NCI-H2171 treated with DMSO at 0.1 percent for 48 hours (cell line): ENCODE measurements around the gene ANKLE2.
"Not testable (repeated sequence)": the region's sequence is repeated elsewhere in the genome, so short reads cannot be mapped to it uniquely, and the experiment has no call there.

Experiments
- DNase-seq: peaks from one replicate; lab custom pipeline; 2025; lab: John Stamatoyannopoulos, UW

Gene ANKLE2

DNA sequence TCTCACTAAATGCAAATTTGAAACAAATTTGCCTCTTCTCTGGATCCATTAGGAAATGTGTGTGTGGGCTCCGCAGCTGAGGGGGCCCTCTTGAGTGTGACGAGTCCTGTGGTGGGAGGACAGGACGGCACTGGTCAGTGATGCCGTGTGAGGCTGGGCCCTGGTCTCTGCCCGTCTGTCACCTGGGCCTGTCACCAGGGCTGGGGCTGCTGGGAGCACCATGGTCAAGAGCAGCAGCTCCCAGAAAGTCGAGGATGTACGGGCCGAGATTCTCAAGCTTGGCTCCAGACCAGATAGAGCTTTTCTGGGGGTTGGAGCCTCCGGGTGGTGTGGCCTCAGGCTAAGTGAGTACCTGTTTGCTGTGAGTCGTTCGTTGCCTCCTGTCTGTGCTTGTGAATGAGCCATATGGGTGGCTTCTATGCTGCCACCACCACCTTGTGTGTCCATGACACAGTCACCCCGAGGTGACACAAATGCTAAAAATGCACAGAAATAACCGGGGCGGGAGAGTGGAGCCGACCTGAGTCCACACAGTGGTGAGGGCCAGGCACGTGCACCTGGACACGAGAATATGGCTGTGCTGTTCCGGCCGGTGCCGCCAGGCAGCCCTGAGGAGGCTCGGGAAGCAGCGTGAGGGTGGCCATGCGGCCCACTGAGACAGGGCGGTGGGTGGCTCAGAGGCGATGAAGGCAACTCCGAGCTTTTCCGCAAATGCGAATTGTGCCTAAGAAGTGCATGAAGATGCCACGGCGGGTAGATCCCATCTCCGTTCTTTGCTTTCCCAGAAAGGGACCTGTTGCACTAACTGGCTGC lies 42.3 kb downstream of the ANKLE2 start:
- DNase-seq = no peak

DNA sequence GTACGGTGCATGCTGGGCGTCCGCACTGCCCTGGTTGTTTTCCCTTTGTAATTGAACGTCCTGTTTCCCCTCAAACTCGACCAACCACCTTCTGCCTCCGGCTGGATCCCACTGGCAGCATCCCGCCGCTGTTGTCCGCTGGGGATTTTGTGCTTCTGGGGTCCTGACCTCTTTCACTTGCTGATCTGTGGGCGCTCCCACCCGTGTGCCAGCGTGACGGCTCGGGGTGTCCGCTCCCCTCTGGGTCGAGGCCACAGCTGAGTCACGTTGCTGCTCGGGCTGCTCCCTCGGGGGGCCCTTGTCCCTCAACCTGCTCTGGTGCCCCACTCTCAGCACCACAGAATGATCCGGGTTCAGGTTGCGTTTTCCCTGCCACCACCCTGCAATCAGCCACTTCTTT lies 43.0 kb downstream of the ANKLE2 start:
- DNase-seq = no peak

DNA sequence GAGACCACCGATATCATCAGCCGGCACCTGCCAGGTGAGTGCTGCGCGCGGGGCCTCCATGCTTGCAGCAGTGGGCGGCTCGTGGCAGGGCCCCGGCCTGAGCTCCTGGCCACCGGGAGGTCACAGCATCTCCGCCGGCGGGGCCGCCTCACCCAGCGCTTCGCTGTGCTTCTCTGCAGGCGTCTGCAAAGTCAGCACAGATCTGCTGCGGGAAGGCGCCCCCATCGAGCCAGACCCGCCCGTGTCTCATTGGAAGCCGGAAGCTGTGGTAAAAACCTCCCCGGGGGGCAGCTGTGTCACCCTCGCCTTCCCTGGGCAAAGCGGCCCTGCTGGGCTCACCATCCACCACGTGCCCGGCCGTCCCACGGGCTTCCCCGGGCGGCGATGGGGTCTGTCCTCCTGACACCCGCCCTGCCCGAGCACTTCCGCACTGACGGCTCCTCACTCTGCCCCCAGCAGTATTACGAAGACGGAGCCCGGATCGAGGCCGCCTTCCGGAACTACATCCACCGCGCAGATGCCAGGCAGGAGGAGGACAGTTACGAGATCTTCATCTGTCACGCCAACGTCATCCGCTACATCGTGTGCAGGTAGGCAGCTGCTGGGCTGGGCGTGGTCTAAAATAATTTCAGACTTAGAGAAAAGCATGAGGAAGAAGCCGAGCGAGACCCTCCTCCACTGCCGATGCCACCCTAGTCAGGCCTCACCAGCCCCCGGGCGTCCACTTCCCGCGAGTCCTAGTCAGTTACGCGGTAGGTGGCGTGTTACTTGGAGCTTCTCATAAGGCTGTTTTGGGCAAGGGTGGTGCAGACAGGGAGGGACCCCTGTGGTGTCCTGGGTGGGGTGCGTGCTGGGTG lies 43.9 kb downstream of the ANKLE2 start:
- no peak for DNase-seq

DNA sequence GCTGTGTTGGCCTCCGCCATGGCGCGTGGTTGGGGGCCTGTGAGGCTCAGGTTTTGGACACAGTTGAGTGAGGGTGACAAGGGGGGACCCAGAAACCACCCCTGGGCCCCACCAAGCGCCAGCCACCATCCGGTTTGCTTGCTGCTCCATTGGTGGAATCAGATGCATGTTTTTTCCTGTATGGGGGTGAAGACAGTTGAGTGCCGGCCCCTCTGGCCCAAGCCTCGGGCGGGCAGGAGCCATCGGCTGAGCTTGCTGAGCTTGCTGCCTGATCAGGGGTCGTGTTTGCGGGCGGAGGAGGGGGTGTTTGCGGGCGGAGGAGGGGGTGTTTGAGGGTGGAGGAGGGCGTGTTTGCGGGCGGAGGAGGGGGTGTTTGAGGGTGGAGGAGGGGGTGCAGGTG lies 44.6 kb downstream of the ANKLE2 start:
- DNase-seq = no peak

DNA sequence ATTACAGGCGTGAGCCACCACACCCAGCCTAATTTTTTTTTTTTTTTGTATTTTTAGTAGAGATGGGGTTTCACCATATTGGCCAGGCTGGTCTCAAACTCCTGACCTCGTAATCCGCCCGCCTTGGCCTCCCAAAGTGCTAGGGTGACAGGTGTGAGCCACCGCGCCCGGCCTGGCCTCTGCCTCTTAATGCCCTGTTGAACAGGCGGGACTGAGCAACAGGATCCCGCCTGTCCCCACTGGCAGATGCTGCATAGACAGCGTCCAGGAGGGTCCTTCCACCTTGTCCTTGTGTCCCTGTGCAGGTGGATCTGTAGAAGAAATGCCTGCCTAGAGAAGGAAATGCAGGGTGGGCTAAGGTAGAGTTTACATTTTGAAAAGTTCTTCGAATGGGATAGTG lies 45.3 kb downstream of the ANKLE2 start:
- DNase-seq = no peak

DNA sequence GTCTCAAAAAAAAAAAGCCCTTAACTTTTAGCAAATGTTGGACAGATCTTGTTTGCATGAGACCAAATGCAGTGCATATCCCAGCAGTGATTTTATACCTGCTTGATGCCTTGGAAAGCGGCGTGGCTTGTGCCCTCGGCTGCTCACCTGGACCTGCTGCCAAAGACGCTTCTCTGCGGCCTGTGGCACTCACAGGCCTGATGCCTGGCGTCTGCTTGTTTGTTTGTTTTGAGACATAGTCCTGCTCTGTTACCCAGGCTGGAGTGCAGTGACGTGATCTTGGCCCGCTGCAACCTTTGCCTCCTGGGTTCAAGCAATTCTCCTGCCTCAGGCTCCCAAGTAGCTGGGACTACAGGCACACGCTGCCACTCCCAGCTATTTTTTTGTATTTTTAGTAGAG lies 45.8 kb downstream of the ANKLE2 start:
- DNase-seq = no peak

DNA sequence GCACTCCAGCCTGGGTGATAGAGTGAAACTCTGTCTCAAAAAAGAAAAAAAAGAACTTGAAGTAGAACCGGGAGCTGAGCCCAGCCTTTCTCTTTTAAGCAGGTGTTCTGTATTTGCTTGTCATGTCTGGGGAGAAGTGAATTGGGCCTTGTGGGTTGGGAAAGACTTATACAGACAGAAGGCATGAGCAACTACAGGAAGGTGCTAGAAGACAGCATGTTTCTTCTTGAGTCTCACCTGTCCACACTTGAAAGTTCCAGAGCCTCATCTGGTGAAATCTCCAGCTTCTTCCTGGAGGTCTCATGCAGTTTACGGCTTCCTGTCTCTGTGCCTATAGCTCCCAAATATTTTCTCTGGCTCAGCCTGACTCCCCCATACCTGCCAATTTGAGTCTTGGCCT lies 48.5 kb downstream of the ANKLE2 start:
- no peak for DNase-seq

DNA sequence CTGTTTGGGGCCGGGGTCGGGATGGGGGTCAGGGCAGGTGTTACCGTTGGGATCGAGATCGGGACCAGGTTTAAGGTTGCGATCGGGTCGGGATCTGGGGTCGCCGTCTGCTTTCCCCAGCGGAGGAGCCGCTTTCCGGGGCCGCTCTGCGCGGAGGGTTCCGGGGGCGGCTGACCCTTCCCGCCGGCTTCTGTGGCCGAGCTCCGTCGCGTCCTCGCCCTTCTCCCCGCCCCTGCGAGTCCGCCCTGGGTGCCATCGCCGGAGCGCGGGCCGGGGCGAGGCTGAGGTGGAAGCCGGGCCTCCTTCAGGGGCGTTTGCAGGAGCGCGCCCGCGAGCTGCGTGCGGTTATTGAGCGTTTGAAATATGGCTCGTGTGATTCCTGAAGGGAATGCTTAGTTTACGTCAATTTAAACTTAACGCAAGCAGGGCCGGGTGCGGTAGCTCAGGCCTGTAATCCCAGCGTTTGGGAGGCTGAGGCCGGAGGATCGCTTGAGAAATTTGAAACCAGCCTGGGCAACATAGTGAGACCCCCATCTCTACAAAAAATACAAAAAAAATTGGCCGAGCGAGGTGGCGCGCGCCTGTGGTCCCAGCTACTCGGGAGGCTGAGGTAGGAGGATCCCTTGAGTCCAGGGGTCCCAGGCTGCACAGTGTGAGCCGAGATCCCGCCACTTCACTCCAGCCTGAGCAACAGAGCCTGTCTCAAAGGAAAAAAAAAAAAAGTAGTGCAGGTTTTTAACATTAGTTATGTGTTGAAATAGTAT lies 50.4 kb downstream of the ANKLE2 start:
- no peak for DNase-seq

DNA sequence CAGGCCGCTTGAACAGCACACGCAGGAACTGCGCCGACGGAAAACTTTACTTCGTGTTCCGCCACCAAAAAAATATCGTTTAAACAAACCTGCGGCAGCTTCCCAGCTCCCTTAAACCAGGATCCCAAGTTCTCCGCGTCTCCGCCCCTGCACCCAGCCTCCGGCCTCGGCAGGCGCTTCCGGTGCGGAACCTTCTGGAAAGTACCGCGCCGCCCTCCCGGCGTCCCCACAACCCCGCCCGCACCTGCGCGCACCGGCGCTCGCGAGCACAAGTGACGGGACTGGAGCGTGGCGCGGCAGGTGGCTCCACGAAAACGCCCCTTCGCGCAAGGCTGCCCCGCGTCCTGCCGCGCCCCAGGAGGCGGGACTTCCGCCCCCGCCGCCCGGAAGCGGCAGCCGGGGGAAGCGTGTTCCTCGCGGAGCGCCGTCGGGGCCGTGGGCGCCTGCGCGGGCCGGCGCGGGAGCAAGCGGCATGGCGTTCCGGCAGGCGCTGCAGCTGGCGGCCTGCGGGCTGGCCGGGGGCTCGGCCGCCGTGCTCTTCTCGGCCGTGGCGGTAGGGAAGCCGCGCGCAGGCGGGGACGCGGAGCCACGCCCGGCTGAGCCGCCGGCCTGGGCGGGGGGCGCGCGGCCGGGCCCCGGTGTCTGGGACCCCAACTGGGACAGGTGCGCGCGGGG lies 51.1 kb downstream of the ANKLE2 start, which contains the start of gene PGAM5:
TSS of gene PGAM5 (plus strand) at position 438 of the 675 bp plus-strand sequence. CDS start at position 473, 35 bp downstream.
- DNase-seq = peak; percentile 90

DNA sequence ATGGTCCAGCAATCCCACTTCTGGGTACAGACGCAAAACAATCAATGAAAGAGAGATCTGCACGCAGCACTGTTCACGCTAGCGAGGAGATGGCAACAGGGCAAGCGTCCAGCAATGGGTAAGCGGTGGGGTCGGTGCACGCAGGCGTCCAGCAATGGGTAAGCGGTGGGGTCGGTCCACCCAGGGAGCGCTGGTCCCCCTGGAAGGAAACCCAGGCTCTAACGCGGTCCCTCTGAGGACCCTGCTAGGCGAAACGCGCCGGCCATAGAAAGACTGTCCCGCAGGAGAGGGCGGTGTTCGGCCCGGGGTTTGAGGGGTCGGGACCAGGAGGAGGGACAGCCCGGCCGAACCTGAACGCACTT lies 51.6 kb downstream of the ANKLE2 start:
- DNase-seq = no peak

DNA sequence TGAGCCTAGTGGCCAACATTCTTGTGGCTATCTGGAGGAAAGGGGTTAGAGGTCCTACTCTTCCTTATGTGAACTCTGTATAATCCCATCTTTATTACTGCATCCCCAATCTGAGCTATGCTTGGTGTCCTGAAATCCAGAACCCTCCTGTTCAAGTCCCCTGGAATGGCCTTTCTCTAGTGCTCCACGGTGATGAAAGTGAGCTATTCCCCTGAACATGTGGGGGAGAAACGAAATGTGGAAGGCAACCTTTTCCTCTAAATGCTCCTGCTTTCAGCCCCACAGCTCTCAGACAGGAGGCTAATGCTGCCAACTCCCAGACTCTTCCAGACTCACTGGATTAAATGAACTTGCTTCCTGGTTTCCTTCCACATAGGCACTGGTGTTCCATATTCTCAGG lies 53.5 kb downstream of the ANKLE2 start:
- DNase-seq = no peak

DNA sequence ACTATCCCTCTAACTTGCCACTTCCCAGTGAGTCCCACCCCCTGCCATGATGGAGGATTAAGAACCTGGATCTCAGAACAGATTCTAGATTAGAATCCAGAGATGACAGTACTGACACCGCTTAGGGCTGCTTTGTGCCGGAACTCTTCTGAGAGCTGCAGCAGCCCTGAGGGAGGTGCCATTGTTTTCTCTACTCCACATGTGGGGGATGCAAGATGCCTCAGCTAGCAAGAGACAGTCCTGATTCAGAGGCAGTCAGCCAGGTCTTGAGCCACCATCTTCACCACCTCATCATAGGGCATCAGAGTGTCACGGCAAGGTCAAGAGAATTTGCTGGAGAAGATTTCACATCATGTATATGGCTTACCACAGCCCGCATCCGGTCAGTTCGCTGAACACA lies 54.4 kb downstream of the ANKLE2 start:
- DNase-seq = no peak

DNA sequence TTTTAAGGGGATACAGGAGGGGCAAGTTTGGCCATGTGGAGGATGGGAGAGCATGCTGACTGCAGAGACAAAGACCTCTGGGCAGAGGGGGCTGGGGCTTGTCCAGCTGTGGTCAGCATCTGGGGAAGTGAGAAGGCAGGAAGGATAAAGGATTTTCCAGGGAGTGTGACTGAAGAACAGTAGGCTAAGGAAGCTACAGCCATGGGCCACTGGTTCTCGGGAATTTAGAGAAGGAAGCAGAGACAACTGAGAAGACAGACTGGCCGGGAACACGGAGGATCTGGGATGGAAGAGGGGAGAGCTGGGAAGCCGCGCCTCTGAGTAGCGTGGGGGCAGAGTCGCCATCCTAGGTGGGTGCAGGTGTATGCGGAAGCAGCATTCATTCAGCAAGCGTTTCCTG lies 58.0 kb downstream of the ANKLE2 start:
- DNase-seq = no peak

DNA sequence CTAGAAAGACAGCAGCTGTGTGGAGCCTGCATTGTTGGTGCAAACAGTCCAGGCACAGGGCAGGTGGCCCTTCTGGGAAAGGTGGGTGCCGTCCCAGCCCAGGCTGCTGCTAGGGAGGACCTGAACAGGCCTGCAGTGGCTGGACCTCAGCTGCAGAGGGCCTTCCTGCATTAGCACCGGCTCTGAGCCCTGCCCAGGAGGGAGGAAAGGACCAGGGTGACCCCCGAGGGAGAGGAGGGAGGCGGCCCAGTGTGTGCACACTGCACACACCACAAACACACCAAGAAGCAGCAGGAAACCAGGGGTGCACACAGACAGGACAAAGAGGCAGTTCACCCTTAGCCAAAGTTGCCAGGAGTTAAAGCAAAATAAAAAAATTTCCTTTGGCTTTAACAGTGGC lies 59.0 kb downstream of the ANKLE2 start:
- DNase-seq = no peak

DNA sequence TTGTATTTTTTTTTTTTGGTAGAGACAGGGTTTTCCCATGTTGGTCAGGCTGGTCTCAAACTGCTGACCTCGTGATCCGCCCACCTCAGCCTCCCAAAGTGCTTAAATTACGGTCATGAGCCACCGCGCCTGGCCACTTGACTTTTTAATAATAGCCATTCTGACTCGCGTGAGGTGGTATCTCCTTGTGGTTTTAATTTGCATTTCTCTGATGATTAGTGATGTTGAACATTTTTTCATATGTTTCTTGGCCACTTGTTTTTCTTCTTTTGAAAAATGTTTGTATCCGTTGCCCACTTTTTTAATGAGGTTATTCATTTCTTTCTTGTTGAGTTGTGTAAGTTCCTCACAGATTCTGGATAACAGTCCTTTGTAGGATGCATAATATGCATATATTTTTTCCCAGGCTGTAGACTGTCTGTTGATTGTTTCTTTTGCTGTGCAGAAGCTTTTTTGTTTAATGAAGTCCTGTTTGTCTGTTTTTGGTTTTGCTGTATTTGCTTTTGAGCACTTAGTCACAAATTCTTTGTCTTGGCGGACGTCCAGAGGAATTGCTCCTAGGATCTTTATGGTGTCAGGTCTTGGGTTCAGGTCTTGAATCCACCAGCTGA lies 61.3 kb downstream of the ANKLE2 start:
- DNase-seq = no peak

DNA sequence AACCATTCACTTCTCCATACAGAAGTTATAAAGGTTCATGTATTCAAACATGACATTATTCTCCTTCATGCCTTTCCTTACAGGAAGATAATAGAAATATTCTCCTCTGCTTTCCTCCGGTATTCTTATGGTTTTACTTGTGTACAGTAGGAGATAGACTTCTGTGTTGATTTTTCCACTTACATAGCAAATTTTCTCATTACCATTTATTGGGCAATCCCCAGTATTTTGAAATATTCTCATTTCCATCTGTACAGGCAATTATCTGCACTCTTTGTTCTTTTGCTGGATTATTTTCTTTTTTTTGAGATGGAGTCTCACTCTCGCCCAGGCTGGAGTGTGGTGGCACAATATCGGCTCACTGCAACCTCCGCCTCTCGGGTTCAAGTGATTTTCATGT lies 63.3 kb downstream of the ANKLE2 start:
- DNase-seq = no peak

DNA sequence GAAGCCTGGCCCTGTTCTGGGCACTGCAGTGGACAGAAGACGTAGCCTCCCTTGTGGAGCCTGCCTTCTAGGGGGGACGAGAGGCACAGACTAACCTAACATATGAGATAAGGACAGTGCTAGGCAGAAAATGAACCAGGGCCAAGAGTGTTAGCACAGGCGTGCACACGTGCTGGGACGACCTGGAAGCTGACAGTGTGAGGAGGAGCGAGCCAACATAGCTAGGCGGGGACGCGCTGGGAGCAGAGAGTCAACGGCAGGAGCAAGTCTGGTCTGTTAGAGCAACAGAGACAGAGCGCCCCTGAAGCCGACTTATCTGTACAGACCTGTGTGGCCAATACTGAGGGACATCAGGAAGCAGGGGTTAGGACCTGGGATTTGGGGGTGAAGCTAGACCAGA lies 66.2 kb downstream of the ANKLE2 start:
- DNase-seq = no peak

DNA sequence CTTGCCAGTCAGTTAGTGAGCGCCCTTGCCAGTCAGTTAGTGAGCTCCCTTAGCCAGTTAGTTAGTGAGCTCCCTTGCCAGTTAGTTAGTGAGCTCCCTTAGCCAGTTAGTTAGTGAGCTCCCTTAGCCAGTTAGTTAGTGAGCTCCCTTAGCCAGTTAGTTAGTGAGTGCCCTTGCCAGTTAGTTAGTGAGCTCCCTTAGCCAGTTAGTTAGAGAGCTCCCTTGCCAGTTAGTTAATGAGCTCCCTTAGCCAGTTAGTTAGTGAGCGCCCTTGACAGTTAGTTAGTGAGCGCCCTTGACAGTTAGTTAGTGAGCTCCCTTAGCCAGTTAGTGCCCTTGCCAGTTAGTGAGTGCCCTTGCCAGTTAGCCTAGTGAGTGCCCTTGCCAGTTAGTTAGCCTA lies 66.7 kb downstream of the ANKLE2 start:
- not testable (repeated sequence) for DNase-seq

DNA sequence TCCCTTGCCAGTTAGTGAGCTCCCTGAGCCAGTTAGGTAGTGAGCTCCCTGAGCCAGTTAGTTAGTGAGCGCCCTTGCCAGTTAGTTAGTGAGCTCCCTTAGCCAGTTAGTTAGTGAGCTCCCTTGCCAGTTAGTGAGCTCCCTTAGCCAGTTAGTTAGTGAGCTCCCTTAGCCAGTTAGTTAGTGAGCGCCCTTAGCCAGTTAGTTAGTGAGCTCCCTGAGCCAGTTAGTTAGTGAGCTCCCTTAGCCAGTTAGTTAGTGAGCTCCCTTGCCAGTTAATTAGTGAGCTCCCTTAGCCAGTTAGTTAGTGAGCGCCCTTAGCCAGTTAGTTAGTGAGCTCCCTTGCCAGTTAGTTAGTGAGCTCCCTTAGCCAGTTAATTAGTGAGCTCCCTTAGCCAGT lies 69.6 kb downstream of the ANKLE2 start:
- not testable (repeated sequence) for DNase-seq

DNA sequence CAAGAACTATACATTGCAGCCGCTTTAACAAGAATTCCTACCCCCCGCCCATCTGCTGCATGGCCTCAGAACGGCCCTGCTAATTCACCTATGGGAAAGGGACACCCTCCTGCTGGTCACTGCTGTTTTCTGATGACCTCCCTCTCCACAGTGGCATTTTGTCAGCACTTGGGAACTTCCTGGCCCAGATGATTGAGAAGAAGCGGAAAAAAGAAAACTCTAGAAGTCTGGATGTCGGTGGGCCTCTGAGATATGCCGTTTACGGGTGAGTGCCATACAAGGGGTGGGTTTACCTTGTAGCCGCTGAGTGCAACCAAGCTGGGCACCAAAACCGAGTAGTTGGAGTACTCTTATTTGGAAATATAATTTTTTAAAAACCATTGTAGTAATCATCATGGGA lies 71.5 kb downstream of the ANKLE2 start:
- no peak for DNase-seq

DNA sequence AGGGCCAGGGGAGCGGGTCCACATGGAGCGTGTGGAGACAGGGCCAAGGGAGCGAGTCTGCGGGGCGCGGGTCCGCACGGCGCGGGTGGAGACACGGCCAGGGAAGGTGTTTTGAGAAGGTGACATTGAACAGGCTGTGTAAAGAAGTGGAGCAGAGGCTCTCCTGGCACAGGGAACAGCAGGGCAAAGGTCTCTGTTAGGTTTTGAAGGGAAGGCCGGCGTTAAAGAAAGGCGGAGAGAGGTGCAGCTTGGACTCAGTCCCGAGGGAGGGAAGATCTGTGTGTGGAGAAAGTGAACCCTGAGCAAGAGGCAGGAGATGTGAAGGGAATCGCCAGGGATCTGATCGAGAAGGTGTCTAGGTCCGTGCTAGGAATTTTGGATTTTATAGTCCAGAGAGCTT lies 72.4 kb downstream of the ANKLE2 start:
- DNase-seq = no peak
